Kasumi-1 (cell line): Measurements from ENCODE around the gene WDR90.

ENCODE experiments used
- DNase-seq, 2 experiments: peaks; one replicate each; lab custom pipeline; 2025; lab: John Stamatoyannopoulos, UW

The WDR90 gene

DNA sequence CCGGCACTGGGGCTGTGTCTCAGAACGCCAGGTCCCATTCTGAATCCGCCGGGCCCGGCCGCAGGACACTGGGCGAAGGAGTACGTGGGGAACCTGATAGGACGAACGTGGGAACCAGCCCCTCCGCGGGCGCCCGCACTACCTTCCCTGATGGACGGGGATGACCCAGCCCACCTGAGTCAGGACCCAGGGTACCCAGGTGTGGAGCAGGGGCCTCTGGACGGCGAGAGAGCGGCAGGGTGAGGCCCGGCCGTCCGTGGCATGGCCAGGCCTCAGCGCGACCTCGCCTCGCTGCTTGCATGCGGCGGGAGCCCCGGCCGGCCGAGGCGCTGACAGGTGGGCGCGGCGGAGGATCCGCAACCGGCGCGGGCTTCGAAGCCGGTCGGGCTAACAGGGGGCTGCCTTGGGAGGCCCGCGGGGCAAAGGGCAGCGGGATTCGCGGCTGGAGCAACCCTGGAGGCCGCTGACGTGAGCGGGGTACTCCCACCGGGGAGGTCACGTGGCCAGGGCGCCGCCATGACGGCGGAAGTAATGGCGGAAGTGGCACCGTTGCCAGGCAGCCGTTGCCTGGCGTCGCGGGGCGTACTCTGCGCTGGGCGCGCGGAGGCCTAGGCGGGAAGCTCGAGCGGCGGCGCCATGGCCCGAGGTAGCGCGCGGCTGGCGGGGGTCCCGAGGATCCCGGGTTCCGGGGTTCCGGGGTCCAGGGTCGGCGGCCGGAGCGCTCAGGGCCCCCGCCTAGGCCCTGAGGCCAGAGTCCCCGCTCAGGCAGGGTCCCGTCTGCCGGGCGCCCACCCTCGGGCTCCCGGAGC lies at the start of gene WDR90:
Gene WDR90, plus strand, starts transcription at position 585 of the 809 bp plus-strand sequence. Its CDS starts 52 bp downstream, at position 637.
- DNase-seq: peak; percentile 55 to 63

- DNase-seq: peak; percentile 44 to 55
These were observed 48.4 kb upstream of the WDR90 start for GRCh38 chr16:600781-601180.

DNA sequence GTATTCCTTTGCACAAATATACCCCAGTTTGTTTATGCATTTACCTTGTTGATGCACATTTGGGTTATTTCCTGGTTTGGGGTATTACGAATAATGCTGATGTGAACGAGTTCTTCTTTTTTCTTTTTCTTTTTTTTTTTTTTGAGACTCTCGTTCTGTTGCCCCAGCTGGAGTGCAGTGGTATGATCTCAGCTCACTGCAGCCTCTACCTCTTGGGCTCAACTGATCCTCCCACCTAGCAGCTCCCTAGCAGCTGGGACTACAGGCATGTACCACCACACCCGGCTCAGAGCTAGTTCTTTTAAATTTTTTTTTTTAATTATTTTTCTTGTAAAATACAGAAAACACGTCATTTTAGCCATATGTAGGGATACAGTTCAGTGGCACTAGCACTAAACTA lies 45.2 kb upstream of the WDR90 start:
- no peak for DNase-seq

DNA sequence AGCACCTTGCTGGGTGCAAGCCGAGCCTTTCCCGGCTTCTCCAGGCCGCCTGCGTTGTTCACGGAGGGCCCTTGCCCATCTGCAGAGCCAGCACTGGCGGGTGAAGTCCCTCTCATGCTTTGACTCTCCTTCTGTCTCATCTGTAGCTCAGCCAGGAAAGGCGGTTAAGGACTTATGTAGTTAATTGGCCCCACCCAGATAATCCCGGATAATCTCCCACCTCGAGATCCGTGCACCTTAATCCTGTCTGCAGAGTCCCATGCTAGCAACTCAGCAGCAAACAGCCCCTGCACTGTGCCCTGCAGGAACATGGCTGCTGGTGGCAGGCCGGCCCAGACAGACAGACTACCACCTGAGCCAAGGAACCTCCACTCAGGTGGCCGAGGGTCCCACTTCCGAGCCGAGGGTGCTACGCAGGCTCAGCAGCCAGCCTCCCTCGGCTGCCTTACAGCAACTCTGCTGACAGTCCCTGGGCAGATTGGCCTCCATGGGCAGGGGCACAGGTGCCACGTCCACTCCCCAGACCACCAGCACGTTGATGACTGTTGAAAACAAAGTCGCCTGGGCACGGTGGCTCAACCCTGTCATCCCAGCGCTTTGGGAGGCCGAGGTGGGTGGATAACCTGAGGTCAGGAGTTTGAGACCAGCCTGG lies 42.4 kb upstream of the WDR90 start:
- no peak for DNase-seq

- DNase-seq: no peak
These were observed 41.1 kb upstream of the WDR90 start for GRCh38 chr16:608019-608418.

DNA sequence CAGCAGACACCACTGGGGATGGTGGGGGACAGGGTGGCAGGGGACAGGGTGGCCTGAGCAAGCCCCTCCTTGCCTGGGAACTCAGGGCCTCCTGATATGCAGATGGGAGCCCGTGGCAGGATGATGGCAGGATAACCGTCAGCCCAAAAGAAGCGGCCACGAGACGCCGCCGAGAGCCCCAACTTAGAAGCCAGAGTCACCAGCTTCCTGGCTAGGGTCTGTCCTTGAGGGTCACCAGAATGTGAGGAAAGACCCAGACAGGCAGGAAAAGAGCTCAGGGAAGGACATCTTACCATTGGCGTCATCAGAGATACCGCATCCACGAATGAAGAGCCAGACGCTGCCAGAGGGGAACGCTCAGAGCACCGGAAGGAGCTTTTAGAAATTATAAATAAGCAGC lies 39.8 kb upstream of the WDR90 start:
- DNase-seq: no peak

DNA sequence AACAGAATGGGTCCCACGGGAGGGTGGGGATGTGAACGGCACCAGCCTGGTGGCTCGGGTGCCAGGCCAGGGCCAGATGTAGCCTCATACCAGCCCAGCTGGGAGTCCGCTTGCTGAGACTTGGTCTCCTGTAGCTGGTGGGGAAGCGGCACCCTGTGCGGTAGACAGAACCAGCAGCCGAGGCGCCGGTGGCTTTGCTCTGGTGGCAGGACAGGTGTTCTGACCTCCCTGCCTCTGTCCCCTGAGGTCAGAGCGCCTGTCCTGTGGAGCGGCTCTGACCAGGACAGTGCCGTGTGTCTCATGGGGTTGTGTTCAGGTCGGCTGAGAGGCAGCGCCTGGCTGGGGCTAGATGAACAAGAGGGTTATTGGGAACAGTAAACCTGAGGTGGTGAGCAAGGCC lies 39.2 kb upstream of the WDR90 start:
- no peak for DNase-seq

- DNase-seq: no peak
These were observed 38.4 kb upstream of the WDR90 start for GRCh38 chr16:610513-611381.

GRCh38 chr16:615122-615521 lies 34.0 kb upstream of the WDR90 start:
- no peak for DNase-seq

DNA sequence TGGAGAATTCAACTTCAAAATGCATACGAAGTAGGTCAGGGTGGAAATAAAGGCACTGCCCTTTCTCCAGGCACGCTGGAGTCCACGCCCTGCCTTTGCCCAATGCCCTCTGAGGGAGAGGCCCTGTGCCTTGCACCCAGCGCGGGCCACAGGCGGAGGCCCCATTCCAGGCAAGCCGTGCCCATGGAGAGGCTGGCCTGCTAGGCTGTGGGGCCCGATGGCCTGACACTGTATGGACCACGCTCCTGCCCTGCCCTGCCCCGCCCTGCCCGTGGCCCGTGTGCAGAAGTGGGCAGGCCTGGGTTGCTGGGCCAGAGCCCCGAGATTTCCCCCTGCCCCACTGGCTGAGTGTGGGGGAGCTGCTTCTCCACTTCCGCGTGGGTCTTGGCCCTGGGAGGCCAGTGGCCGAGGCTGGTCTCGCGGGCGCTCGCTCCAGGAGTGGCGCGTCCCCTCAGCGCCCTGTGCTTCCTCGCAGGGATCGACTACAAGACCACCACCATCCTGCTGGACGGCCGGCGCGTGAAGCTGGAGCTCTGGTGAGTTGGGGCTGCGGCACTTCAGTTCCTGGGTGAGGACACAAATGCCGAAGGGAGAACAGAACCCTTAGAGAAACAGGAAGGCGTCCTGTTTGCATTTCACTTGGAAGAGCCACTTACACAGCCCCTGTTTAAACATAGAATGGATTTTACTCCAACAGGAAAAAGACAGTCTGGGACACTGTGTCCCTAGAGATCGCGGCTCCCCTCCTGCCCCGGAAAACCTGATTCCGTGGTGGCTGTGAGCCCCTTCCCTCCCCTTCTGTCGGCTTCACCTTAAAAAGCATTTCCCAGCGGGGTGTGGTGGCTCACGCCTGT lies 32.2 kb upstream of the WDR90 start:
- DNase-seq: no peak

GRCh38 chr16:617855-618254 lies 31.3 kb upstream of the WDR90 start:
- no peak for DNase-seq

DNA sequence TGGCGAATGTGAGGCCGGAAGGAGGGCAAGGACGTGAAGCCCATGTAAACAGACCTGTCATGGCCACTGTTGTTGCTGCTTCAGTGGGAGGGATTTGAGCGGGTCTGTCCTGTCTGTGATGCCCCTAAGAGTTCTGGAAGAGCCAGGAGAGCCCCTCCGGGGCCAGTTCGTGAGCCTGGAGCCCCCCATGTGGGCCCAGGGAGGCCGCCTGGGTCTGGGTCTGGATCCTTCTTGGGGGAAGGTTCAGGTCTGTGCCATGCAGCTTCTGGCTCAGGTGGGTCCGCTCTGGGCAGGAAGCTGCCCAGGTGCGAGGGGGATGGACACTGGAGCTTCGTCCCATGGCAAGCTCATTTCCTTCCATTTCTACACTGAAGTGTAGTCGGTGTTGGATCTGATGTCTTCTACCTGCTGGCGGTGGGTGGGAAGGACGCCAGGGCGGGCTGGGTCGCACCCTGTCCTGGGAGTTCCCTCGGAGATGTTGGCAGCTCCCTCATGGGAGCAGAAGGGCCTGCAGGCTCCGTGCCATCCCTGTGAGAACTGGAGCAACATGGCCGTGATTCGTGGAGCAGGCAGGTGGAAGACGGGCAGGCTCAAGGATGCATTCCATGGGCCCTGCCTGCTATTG lies 29.6 kb upstream of the WDR90 start:
- no peak for DNase-seq

DNA sequence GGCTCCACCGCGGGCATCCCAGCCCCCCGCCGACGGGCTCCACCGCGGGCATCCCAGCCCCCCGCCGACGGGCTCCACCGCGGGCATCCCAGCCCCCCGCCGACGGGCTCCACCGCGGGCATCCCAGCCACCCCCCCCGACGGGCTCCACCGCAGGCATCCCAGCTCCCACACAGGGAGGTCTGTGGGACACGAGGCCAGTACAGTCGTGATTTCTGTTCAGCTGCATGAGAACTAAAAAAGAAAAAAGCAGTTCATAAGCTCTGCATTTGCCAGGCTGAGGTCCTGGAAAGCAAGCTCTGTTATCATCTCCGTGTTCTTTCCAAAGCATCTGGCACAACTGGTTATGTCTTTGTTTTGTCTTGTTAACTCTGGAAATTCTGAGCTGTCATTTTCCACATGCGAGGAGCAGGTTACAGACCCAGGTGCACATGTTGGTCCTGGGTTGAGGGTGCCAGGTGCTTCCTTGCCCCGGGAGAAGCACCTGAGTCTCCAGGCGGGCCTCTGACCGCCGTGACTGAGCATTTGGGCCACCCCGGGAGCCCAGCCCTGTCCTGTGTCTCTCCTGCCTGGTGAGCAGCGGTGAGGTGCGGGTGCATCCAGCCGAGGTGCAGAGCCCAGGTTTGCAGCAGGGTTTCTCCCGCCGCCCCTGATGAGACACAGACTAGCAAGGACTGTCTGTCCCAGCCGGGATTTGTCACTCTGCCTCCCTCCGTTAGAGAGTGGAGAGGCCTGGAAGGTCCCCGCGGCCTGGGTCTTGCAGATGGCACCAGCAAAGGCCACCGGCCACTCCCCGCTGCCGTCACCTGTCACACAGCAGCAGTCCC lies 28.3 kb upstream of the WDR90 start:
- DNase-seq: no peak

DNA sequence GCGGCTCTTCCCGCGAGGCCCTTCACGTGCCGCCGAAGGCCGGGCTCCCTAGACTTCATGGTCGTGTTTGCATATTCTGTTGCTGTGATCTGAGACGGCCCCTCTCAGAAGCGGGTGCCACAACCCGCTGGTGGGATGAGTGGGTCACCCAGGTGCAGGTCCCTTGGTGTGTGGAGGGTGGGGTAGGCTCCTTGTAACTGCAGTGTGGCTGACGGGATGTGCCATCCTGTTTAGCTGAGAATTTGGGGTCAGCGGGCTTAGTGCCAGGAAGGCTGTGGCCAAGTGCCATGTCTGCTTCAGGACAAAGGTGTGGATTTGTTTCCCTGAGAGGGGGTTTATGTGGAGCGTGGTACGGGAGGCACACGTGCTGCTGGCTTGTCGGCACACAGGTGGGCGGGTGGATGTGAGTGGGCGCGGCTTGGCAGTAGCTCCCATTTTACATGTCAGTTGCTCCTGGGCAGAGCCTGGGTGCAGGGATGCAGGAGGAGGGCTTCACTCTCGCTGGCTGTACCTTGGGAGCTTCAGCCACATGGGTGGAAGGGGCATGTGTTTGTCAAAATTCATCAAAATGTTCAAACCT lies 27.5 kb upstream of the WDR90 start:
- DNase-seq: no peak

DNA sequence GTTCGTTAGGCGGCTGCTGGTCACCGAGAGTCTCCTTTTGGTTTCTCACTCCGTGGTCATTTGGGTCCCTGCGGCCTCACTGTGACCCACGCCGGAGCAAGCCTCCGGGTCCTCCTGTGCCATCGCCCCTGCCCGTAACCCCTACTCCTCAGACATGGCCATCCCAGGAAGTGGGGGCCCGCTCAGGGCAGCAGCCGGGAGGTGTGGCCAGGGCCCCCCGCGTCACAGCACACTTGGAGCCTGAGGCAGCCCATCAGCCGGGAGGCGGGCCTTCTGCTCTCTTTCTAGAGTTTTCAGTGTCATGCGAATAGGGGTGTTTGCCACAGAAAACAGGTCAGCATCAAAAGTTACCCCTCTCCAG lies 26.3 kb upstream of the WDR90 start:
- DNase-seq: no peak

GRCh38 chr16:624526-625070 lies 24.6 kb upstream of the WDR90 start:
- no peak for DNase-seq

- DNase-seq: no peak
These were observed 23.8 kb upstream of the WDR90 start for GRCh38 chr16:625117-625976.

GRCh38 chr16:625977-626765 lies 23.0 kb upstream of the WDR90 start:
- no peak for DNase-seq
